A549 (cell line): ENCODE results near the gene CAV2.

Source experiments
- EP300 ChIP-seq, 2 experiments: fragments of >200 bp; sonication (Bioruptor Twin); formaldehyde crosslinking; IDR thresholded peaks; 2 replicates in 1 of 2; 3 replicates in 1 of 2; pipeline ENCODE4 v1.6.1; 2016 to 2017
- HOXA7 ChIP-seq: fragments of 250-450 bp; sonication (Bioruptor Pico); IDR thresholded peaks from 2 replicates; pipeline ENCODE4 v1.5.0; 2020; ENCODE audit warnings: mild to moderate bottlenecking, moderate library complexity
- JUN ChIP-seq, 2 experiments: fragments of >200 bp; sonication (Bioruptor Twin); formaldehyde crosslinking; IDR thresholded peaks; 2 replicates in 1 of 2; 3 replicates in 1 of 2; pipeline ENCODE4 v1.6.1; 2016 to 2017
- JUNB ChIP-seq: fragments of >200 bp; sonication (Bioruptor Twin); formaldehyde crosslinking; IDR thresholded peaks from 2 replicates; pipeline ENCODE4 v1.6.1; 2016
- POLR2A ChIP-seq: IDR thresholded peaks from 2 replicates; pipeline ENCODE4 v1.6.1; 2012; ENCODE audit warnings: mild to moderate bottlenecking, low read length
- RFX5 ChIP-seq: fragments of 450-650 bp; IDR thresholded peaks from 2 replicates; pipeline ENCODE4 v1.7.1; 2014; ENCODE audit warnings: antibody characterized with exemption, mild to moderate bottlenecking, moderate library complexity
- ZSCAN20 ChIP-seq: fragments of 250-450 bp; sonication (Bioruptor Pico); IDR thresholded peaks from 2 replicates; pipeline ENCODE4 v1.8.0; 2022; ENCODE audit warnings: mild to moderate bottlenecking, moderate library complexity
- TF ChIP-seq, protein P1 (sequence below): fragments of >200 bp; sonication (Bioruptor Twin); formaldehyde crosslinking; IDR thresholded peaks from 3 replicates; pipeline ENCODE4 v1.5.1; 2016

DNA sequence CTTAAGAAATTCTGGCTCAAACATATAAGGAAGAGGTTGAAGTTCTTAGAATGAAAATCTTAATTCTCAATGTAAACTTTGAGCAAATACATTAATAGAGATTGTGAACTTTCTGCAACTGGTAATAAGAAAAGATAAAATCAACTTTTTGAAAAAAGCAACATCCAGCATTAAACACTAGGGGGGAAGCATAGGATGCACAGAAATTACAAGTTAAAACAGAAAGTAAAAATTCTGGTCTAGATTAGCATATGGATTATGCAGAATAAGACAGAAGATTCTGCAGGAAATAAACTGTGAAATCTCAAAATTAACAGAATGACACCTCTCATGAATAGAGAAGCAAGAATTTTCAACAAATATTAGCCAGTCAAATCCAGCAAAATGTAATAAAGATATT, 38.0 kb upstream of the CAV2 start:
- TF ChIP-seq, protein P1, sequence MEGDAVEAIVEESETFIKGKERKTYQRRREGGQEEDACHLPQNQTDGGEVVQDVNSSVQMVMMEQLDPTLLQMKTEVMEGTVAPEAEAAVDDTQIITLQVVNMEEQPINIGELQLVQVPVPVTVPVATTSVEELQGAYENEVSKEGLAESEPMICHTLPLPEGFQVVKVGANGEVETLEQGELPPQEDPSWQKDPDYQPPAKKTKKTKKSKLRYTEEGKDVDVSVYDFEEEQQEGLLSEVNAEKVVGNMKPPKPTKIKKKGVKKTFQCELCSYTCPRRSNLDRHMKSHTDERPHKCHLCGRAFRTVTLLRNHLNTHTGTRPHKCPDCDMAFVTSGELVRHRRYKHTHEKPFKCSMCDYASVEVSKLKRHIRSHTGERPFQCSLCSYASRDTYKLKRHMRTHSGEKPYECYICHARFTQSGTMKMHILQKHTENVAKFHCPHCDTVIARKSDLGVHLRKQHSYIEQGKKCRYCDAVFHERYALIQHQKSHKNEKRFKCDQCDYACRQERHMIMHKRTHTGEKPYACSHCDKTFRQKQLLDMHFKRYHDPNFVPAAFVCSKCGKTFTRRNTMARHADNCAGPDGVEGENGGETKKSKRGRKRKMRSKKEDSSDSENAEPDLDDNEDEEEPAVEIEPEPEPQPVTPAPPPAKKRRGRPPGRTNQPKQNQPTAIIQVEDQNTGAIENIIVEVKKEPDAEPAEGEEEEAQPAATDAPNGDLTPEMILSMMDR, result no peak
- no peak for TF ChIP-seq HOXA7 (CRISPR knock-in tag)
- TF ChIP-seq JUNB, result no peak
- TF ChIP-seq ZSCAN20 (CRISPR knock-in tag), result no peak
- no peak for TF ChIP-seq POLR2A
- TF ChIP-seq EP300 (IDR thresholded peaks at IDR 0.05), result no peak
- no peak for TF ChIP-seq RFX5
- TF ChIP-seq JUN (IDR thresholded peaks at IDR 0.05), result no peak
